Stimulated activated CD8-positive, alpha-beta memory T cell treated with anti-CD3 and anti-CD28 coated beads, Interleukin-12 subunit alpha, Interleukin-12 subunit beta, amount 100 ng/mL, for 1 hour (primary cell): ENCODE results near the gene DKK3.

Experiments
- DNase-seq: peaks from one replicate; pipeline ENCODE4 v3.0.0-alpha.2; 2020; ENCODE audit warnings: low read depth

Gene DKK3

DNA sequence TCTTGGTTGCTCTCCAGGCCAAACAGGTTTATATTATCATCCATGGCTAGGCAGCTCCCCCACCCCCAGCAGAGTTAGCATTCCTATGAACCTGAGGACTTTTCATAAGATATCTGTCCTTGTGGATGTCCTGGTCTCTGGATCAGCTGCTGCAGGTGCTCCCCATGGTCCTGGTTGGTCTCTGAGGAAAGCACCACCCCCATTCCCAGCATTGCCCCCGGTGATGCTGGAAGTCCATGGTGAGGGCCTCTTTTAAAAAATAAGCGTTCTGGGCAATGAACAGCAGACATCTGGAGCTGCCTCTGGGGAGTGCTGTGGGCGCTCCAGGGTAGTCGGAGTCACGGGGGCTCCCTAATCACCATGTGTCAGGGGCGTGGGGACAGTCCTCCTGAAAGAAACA, 26.6 kb downstream of the DKK3 start:
- DNase-seq = no peak

DNA sequence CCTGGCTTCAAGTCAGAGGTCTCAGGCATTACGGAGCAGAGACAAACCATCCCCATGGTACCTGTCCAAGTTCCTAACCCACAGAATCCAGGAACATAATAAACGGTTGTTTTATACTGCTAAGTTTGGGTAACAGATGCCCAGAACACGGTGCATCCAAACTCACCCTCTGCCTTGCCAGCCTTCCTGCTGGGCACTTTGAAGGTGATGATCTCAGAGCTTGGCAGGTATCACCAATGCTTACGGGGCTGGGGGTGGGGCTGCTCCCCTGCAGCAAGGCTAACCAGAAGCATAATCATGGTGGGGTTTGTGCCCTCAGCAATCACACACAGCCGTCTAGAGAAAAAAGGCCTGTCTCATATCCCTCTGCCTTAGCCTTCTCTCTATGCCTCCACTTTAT, 27.1 kb downstream of the DKK3 start:
- DNase-seq = no peak

DNA sequence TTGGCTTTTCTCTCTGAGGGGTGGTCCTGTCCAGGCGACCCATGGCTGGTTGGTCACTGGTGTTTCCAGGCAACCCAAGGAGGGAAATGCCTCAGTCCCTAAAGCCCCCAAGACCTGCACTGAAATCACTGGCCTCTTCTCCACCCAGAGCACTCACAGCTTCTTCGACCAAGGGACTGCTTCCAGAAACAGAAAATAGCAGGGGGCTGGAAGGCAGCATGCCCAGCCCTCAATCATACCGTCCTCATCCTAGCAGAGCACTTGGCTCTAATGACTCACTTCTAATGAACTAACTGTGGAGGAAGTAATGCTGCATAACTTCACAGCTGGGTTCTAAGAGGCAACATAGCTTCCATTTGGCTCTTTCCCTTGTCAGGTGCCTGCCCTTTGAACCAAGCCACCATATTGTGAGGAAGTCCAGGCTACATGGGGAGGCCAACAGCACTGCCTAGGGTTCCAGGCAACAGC, 27.6 kb downstream of the DKK3 start:
- no peak for DNase-seq

DNA sequence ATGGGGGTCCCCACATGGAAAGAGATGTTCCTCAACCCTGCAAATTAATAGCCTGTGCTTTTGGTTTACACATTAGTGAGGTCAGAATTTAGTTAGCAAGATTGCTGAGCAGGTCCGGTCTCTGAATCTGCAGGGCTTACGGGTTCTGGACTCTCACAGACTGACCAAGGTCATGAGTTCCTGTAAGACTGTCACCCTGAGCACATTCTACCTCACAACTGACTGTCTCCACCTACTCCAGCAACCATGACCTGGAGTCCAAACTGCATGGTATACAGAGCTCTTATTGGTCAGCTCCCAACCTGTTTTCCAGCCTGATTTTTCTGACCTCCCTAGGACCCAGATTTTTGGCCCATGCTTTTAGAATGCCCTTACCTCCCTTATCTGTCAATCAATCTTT, 28.2 kb downstream of the DKK3 start:
- no peak for DNase-seq

DNA sequence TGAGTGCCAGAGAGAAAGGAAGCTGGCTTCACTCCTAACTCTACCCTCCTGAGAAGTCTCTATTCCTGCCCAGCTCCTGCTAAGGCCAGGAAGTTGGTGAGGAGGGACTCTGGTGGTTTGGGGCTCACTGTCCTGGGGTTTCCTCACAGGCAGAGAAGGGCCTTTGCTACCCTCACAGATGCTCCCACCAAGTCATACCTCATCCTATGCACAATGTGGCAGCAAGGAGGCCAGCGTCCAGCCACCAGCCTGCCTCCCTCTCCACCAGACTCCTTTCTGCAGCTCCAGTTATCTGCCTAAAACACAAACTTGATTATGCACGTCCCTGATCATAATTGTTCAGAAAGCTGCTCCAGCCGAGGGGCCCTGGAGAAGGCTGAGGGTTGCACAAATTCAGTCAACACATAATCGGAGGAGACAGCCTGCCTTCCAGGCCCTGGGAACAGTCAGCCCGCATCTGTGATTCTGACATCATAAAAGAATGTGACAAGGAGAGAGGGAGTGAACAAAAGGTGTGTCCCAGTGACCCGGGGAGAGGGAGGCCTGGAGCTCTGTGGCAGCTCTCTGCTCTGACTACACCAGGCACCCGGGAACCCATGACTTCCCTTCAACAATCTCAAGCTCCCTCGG, 28.8 kb downstream of the DKK3 start:
- no peak for DNase-seq

DNA sequence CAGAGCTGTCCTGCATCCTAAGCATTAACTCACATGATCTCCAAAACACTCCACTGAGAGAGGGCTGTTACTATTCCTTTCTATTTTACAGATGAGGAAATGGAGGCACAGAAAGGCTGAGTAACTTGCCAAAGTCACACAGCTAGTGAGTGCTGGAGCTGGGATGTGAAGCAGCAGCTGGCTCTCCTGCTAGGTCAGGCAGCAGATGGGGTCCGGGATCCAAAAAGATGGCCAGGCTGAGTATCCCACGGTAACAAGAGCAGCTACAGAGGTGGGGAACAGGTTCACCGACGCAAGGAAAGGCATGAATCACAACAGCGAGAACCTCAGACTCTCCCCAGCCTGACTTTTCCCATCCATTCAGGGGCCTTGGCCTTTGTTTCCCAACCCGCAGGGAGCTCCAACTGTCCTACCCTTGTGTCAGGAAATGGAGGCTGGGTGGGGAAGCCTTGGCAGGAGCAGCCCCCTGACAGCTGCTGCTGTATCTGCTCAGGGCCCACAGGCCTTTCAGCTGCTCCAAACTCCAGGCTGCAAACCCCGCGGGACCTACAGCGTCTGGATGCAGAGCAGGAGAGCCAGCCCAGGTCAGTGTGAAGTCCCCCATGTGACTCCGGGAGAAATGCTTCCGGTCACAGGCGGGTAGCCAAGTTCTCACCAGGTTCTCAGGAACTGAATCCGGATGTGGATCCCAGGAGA, 29.5 kb downstream of the DKK3 start:
- DNase-seq = no peak

DNA sequence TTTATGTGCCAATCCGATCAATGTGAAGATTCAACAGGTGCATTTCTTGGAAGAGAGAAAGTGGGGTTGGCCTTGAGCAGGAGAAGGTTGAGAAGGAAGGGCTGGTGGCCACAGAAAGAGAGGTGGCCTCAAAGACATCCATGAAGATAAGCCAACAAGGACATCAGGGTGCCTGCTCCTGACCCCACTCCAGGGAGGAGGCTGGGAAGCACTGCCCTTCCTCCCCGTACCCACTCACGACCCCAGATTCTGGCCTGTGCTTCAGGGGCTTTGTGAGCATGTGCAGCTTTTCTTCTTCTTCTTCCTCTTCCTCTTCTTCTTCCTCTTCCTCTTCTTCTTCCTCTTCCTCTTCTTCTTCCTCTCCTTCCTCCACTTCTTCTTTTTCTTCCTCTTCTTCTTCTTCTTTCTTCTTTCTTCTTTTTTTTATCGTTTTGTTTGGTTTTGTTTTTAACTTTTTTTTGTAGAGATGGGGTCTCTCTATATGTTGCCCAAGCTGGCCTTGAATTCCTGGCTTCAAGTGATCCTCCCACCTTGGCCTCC, 30.3 kb downstream of the DKK3 start:
- DNase-seq = no peak

DNA sequence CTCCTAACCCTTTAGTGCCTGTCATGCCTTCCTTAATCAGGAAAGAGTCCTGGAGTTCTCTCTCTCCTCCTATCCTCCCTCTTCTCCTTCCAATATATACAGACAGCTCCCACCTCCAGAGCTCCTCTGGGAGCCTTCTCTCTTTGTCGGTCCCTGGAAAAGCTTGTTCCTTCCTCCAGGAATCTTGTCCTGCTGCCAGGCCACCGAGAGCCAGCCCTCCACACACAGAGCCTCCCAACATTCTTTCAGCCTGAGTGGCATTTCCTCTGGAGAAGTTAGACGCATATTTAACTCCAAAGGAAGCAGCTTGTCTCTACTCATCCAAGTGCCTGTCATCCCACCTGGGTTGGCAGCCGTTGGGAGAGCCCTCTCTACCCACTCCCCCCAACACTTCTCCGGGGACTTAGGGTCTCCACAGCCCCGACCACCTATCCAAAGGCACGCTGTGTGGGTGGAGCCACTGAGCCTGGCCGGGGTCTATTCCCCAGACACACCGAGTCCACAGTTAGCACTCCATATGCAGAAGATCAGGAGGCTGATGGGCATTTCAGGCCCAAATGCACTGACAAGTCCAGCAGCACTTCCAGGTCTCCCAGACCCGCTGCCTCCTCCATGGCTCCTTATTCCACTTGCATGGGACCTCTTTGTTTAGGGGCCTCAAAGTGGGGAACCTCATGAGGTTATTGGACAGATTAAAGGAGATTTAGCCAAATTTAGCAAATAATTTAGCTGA, 31.1 kb downstream of the DKK3 start:
- DNase-seq = no peak

DNA sequence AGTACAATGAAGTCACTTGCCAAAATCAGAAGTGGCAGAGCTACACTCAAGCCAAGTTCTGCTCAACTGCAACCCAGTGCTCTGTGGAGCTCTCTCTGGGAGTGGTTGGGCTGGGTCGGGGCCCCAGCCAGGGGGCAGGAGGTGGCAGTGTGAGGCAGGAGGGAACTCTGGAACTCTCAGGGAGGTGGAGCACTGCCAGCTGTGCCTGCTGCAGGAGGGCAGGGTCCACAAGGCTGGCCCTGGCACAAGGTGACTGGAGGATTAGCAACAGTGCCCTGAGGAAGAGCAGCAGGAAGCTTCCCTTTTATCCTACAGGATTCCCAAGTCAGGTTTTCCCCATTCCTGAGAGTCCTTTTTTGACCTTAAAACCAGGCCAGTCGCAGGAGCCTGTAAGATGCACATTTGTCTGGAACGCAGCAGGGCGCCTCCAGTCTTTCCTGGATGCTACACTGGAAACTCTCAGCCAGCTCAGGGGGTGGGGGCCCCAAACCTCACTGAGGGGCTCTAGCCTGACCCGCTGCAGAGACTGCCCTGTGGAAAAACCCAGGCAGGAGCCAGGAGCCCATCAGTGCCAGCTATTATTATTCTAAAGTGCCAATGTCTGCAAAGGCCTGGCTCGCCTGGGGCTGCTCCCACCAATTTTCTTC, 31.8 kb downstream of the DKK3 start:
- no peak for DNase-seq

DNA sequence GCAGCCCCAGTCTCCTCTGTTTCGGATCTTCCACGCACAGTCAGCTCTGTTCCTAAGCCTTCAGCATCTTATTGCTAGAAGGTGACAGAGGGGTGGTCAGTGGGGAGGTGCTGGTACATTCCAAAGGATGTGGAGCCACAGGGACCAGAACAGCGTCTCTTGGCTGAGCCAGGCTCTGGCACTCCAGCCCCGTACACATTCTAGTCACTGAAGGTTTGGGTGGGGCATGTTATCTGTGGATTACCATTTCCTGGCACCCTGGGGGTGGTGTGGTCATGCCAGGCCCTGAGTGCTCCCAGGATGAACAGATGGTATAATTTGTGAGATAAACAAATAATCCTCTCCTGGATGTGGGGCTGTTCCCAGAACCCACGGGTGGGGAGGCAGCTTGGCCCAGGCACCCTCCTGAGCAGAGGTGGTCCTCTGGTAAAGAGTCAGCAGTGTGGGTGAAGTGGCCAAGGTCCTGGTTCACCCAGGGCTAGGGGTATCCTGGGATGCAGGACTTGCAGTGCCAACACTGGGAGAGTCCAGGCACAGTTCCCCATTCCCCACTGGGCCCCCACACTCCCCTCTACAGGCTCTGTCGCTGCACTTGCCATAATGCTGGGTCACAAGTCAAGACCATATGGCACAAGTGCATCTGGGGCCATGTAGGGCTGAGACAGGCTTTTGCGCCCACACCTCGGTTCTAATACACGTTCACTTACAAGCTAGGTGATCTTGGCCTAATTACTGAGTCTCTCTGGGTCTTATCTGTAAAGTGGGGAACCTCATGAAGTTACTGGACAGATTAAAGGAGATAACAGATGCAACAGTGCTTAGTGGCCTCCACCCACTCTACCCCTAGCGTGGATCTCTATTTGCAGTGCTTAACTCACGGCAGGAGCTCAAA, 33.0 kb downstream of the DKK3 start:
- no peak for DNase-seq

DNA sequence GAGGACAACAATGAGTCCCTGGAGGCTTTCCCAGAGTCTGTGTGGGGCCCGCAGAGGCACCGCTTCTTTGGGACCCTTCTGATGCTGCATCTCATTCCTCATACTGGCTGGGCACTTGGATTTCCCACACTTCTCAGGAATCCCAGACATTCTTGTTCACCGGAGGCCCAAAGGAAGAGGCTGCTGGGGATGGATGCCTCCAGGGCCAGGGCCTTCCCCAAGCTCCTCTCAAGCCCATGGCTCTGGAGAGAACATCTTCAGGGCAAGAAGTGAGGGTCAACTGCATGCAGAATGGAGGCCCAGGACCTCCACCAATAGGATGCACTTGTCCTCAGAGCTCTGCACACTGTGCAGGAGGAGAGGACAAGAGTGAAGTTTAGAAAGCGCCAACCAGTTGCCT, 34.6 kb downstream of the DKK3 start:
- no peak for DNase-seq

DNA sequence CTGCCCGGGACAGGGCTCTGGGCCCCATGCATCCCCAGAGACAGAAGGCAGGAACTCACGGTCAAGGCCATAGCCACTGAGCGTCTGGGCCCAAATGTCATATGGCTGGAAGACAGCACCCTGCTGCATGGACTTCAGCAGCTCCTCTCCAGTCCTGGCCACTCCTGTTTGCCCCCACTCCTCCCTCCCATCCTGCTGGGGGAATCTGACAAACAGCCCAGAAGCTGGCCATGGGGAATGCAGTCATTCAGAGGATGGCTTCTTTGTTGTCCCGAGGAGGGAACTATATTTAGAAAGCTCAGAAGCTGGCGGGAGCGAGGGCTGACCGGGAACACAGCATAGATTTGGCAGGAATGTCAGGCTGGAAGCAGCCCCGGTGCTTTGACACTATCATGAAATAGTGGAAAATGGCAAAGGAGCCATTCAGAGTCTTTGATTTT, 35.0 kb downstream of the DKK3 start:
- DNase-seq = no peak

DNA sequence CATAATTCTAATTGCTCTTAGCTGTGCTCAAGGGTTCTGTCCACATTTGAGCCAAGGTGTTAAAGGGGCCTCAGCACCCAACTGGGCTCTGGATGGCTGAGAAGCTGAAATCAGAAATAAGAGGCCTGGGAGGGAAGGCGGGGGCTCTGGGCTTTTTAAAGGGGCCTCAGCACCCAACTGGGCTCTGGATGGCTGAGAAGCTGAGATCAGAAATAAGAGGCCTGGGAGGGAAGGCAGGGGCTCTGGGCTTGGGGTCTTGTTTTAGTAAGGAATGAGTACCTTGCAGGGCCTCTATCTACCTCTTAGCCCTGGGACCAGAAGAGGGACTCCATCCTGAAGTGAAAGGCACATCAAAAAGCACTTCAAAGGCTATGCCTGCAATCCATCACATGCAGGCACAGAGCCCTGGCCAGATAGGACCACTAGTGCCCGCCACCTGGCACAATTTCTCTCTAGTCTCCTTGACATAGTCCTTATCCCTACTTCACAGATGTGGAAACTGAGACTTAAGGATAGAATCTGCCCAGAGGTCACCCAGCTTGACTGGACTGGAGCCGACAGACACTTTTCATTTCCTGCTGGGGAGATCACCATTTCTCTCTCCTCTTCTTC, 35.6 kb downstream of the DKK3 start:
- DNase-seq = no peak

DNA sequence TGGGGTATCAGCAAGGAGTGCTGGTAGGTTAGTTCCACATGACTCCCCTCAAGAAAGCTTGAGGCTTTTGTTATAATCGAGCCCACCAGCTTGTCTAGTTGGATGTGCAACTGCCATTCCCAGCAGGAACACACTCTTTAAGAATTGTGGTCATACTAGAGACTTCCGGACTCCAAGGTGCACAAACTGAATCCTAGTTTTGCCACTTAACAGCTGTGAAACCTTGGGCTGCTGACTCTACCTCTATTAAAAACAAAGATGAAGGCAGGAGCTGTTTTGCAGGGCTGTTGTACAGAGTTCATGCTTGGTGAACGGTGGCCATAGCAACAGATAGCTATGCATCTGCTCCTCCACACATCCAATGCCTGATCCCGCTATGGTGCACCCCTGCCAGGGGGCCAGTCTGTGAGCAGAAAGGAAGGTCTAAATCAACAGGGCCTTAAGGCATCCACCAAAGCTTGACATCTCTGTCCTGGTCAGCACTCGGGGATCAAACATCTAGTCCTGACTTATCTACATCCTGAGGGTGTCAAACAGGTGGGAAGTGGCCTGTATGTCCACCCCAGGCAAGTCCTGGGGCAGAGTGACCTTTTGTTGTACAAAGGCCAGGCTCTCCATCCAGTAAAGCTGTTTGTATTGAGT, 36.4 kb downstream of the DKK3 start:
- no peak for DNase-seq

DNA sequence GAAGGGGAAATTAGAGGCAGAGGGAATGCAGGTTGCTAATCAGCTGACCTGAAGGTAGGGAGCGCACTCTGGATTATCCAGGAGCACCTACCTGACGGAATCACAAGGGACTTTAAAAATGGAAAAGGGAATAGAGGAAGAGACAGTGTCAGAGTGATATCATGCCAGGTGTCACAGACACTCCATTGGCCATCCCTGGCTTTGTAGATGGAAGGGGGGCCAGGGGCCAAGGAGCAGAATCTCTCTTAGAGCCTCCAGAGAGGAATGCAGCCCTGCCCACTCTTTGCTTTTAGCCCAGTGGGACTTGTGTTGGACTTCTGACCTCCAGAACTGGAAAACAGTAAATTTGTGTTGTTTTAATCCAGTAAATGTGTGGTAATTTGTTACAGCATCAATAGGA, 37.9 kb downstream of the DKK3 start:
- DNase-seq = no peak

DNA sequence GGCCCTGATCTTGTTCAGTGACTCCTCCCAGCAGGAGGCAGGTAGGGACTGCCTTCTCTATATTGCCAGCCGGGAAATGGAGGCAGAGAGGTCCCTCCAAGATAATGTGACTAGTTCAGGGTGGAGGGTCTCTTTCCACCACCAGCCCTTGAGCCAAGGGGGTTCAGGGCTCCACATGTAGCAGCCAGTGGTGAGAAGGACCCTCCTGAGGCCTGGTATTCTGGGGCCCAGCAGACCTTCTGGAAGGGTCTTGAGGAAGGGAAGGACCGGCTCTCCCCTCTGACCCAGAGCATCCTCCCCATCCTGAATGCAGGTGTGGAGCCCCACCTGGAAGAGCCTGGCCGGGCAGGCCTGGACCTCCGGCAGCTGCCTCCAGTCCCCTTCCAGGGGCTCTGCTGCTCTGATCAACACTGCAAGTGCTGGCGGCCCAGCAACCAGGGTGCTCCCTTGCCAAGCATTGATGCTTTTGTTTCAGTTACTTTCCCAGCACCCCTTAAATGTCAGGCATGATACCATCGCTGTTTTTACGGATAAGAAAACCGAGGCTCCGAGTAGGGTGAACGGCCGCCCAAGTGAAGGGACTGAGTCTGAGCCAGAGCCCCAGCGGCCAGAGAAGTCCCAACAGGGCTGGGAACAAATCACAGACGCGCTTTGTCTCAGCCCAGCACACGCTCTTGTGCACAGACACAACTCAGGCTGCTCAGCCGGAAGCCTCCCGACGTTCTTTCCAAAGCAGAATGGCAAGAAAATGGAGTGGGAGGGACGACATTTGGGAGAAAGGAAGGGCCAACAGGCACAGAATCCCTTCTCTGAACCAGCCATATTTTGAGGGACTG, 38.8 kb downstream of the DKK3 start:
- no peak for DNase-seq

DNA sequence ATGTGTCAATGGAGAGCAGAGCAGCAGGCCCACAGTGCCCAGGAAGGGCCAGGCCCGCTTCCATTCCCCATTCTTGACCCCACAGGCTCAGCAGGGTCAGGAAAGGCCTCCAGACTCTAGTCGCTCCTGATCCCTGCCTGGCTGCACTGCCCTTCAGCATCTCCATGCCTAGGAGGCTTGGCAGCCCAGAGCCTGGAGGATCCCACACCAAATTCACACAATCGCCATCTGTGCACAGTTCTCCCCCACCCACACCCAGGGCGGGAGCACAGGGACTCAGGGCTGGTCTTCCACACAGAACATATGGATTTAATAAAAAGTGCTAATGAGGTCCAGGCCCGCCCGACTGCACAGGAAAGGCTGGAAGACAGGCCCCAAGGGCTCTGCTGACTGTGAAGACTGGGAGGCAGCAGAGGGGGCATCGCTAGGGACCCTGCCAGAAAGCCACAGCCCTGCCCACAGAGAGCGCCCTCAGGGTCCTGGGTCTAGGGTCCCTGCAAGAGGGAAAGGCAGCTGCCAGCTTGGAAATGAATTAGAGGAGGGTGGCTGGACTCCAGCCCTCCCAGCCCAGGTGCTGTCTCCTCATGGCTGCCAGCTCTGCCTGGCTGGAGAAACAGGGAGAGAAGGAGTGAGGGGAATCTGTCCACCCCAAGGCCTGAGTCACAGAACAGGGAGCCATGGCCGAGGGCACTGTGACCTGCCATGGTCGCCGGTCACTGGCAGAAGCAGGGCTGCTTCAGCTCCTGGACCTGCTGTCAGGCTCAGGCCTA, 39.7 kb downstream of the DKK3 start:
- no peak for DNase-seq

DNA sequence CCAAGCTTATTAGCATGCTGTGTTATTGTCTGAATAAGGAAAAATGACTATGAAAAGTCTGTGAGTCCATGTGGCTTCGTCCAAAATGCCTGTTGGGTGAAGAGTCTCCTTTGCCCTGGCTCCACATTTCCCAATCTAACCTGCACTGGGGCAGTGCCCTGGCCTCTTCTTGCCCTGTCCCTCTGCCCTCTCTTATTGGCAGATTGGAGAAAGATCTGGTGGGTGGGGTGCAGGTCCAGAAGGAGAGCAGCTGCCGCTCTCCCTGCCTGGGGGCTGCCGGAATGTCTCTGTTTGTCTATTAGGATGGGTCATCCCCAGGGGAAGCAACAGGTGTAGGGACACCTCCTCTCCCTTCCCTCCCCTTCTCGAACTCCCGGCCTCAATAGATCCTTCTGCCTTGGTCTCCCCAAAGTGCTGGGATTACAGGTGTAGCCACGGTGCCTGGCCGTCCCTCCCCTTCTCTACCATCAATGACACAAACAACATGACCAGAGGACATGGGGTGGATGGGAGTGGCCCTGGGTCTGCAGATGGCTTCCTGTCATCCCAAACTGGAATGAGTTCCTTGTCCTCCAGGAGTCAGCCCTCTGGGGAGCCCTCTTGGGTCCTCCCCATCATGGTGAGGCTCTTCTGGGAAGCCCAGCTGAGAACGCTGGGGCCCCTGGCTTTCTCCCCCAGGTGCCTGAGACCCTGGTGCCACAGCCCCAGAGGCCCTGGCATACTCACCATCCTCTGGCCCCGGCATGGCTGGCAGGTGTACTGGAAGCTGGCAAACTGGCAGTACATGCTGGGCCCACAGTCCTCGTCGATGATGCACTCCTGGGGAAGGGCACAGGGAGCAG, 40.5 kb downstream of the DKK3 start:
- no peak for DNase-seq
